ENCODE measurements around the gene FAM83G. TPM values are rescaled to one million over a fixed set of nuclear protein-coding genes. Genes with fewer than 3 reads are reported as not detected.

The FAM83G gene
- polyA plus RNA-seq, 1 donor, result 0.18 TPM

DNA sequence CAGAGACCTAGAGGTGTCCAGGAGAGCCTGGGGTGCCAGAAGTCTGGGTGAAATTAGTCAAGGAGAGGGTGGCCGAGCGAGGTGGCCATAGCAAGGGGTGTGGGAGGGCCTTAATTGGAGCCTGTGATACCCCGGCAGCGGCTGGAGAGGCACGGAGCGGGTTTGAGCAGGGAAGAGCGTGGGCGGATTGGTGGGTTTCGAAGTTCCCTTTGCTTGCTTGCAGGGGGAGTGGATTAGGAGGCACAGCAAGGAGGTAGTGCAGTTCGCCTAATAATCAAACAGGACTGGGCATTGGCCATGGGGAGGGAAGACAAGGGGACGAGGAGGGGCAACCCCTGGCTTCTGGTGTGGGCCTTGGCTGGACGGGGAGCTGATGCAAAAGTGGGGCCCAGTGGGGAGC lies 5.4 kb upstream of the FAM83G start:
- DNase-seq (ENCODE audit: low read depth), result no peak

DNA sequence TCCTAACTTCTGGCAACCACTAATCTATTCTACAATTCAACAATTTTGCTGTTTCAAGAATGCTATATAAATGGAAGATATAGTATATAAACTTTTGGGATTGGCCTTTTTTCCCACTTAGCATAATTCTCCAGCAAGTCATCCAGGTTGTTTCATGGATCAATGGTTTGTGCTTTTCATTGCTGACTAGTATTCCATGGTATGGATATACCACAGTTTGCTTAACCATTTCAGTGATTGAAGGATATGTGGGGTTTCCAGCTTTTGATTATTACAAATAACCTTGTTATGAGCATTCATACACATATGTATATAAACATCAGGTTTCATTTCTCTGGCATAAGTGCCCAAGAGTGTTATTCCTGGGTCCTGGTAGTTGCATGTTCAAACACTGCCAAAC lies 2.1 kb upstream of the FAM83G start:
- no peak for DNase-seq (ENCODE audit: low read depth)

DNA sequence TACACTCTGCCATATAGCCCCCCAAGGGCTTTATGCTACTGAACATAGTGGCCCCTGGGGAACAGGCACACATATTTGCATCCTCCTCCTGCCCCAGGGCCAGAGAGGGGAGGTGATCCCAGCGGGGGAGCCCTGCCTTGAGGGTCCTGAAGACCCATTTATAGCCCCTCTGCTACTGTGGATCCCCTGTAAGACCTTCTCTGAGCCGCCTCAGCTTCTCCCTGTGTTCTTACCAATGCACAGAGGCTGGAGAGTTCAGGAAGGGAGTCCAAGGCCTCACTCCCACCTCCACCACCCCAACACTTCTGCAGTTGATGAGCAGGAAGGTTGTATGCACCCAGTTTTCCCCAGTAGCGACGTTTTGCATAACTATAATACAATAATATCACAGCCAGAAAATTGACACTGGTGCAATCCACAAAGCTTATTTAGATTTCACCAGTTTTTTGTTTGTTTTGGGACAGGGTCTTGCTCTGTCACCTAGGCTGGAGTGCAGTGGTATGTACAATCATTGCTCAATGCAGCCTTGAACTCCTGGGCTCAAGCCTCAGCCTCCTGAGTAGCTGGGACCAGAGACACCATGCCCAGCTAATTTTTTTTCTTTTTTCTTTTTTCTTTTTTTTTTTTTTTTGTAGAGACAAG lies 1.3 kb upstream of the FAM83G start:
- no peak for DNase-seq (ENCODE audit: low read depth)

DNA sequence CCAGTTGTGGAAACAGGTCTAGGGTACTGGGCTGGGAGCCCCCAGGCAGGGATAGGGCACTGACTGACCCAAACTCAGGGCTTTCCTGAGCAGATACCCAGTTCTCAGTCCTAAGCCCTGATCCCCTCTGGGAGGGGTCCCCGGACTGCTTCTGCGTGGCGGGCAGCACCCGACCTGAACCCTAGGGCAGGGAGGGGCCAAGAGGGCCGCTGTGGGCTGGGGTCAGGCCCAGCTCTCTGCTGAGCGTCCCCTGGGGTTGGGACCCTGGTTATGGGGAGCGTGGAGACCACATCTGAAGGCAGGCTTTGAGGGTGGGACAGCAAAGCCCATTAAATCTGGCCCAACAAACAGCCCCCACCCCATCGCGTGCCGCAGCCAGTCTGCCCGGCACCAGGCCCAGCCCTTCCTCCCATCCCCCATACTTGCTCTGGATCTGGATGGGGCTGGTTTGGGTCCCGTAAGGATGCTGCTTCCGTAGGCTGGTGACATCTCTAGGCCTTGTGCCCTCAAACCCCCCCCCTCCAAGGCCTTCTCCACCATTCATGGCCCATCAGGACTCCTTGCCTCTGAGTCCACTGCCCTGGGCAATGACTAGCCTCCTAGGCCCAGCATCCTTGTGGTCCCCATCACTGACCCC lies 691 bp upstream of the FAM83G start:
- DNase-seq (ENCODE audit: low read depth), result no peak

DNA sequence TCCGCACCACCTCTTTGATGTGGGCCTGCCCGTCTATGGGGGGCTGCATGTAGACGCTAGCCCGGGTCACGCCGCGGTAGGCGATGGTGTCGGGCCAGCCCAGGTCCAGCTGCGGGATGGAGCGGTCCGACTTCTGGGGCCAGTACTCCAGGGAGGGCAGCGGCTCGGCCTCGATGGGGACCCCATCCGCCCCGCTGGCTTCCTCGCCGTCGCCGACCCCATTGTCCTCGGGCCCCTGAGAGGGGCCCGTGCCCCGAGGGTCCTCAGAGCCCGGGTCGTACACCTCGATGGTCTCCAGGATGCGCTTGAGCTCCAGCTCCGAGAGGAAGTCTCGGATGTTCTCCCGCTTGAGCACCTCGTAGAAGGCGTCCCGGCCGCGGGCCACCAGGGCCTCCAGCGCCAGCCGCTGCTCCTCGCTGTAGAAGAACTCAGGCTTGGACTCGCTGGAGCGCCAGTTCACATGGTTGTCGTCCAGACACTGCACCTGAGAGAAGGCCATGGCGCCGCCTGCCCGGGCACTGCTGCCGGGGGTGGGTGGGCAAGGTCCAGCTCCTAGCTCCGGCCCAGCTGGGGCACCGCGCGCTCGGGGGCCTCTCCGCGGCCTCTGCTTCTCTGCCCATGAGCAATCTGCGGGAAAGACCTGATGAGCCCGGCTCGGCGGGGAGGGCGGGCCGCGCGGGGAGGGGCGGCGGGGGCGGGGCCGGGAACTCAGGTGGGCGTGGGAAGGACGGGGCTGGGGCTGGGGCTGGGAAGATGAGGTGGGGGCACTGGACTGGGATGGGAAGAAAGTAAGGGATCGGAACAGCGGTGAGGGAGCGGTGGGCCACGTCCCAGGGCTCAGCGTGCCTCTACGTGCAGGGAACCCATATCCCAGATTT lies 782 bp downstream of the FAM83G start:
- DNase-seq (ENCODE audit: low read depth), result no peak

DNA sequence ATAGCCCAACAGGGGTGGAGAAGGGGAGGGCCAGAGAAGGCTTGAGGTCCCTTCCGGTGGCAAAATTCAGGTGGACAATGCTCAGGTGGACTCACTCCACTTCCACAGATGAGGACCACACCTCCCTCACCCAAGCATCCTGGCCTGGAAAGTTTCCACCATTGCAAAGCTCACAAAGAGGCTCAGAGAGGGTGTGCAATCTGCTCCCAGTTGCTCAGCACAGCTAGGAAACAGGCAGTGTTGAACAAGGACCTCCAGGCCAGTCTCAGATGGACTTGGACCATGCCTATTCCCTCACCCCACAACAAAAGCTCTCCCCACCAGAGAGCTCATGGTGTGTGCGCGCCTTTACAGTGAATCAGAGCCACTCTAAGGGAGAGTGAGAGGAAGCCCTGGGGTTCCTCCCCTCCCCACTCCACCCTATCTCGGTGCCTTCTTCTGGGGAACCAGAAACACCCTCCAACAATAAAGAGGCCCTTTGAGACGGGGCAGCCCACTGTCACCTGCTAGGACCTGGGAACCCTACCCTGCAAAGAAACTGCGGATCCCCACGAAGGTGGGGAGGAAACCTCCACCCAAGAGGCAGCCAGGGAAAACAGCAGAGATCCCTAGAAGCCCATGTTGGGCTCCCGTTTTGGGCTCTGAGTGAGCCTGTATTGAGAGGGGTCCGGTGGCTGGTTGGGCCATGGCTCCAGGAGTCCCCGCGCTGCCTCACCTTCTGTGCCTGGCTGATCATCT lies 1.6 kb downstream of the FAM83G start:
- DNase-seq (ENCODE audit: low read depth), result no peak

DNA sequence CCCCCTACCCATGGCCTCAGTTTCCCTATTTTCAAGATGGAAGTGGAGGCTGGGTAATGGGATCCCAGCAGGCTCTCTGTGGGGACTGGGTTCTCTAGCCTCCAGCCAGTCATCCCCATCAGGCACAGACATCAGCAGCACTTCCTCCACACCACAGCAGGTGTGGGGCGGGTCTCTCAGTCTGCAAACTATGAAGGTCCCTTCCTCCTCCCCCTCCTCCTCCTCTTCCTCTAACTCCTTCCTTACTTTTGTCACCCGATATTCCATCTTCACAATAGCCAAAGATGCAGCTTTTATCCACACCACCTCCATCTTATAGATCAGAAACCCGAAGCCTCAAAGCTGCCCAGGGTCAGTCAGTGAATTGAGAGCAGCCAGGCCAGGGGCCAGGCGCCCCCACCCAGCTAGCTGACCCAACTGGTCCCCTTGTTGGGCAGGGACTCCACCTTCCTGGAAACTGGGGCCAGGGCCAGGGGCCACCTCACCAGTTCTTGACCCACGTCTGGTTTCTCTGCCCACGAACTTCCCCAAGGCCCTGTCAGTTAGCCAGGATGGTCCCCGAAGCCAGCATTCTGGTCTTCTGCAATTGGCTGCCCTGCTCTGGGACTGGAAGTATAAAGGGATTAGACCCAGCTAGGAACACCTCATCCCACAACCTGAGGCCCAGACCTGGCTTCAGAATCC lies 2.5 kb downstream of the FAM83G start:
- no peak for DNase-seq (ENCODE audit: low read depth)

DNA sequence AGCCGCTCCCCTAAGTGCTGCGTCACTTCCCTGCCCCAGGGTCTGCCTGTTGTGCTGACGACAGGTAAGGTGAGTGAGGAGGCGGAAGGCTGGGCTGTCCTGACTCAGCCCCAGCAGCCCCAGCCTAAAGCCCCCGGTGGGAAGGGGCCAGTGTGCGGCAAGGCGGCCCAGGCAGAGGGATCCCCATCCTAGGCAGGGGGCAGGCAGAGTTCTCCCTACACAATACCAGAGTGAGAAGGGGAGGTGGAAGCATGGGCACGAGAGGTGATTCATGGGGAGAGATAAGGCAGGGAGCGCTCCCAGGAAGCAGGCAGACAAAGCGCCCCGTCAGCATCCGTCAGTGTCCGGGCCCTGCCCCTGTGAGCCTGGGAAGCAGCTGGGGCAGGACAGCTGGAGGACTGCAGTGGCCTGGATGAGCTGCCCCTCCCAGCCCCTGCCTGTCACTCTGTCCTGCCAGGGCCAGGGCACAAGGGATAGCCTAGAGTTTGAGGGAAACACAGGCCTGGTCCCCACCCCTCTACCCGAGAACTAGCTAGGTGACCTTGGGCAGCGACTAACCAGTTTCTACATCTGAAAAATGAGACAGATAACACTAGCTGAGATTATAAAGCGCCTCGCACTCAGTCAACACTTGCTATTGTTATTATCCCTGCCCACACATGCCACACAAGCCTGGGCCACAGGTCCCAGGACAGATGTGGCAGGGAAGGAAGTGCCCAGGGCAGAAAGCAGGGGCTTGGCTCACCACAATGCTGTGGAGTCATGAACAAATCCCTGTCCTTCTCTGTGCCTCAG lies 3.8 kb downstream of the FAM83G start:
- DNase-seq (ENCODE audit: low read depth), result no peak

DNA sequence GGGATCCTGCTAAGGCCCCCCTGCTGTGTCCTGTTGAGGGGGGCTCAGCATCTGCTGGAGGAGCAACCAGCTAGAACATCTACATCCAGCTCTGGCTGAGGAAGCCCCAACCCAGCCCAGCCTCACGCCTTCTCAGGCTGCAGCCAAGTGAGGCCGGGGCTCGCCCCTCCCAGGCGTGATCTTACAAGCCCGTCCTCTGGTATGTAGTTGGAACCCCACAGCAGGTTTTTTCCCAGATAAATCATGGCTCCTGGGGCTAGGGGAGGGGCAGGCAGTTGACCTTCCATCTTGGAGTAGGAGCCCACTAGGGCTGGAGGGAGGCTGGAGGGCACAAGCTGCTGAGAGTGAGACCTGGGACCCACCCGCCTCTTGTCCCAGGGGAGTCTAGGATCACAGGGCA lies 4.7 kb downstream of the FAM83G start:
- no peak for DNase-seq (ENCODE audit: low read depth)

DNA sequence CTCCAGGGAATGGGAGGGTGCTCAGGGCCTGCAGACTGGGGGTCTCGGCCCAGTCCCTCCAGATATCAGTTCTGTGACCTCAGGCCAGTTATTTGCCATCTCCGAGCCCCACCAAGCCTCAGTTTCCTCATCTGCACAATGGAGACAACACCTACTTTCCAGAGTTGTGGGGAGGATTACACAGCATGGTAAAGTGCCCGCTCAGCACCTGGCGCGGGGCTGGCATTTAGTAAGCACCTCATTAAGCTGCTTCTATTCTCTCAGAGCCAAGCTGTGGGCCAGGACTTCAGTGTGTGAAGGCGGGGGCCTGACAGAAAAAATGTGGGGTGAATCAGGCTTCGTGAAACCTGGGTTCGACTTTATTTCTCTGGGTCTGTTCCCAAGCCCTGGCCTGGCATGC lies 5.2 kb downstream of the FAM83G start:
- no peak for DNase-seq (ENCODE audit: low read depth)

DNA sequence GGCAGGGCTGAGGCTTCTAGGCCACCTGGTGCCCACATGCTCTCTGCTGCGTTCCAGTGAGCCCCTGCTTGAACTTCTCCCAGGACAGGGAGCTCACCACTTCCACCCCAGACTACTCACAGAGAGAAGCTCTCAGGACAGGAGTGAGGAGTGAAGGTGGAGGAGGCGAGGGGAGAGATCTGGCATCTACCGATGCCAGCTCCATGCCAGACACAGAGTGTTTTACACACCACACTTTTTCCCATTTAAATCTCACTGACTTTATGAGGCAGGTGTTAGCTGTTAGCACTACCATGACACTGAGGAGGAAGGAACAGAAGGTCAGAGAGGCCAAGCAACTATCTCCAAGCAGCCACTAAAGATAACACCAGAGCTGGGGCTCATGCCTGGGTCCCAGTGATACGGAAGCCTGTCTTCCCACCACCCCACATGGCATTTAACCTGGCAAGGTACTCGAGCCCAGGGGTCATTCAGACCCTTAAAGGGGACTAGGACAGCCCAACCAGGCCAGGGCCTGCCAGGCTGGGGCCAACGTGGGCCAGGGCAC lies 6.8 kb downstream of the FAM83G start:
- DNase-seq (ENCODE audit: low read depth), result no peak

DNA sequence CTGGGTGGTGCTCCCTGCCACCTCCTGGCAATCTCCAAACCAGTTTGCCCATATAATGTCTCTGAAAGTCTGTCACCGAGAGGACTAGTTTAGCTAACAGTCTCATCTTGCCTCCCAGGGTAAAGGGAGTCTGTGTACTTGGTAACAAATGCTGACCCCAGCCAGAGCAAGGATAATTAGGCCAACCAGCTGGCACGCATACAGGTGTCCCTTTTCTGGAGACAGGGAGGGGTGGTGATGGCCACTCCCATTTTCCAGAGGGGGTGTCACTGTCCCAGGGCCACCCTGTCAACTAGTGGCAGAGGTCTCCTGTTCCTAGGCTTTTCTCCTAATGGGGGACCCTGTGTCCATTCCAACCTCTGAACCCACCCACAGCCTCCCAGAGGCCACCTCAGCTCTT lies 8.1 kb downstream of the FAM83G start:
- DNase-seq (ENCODE audit: low read depth), result no peak

DNA sequence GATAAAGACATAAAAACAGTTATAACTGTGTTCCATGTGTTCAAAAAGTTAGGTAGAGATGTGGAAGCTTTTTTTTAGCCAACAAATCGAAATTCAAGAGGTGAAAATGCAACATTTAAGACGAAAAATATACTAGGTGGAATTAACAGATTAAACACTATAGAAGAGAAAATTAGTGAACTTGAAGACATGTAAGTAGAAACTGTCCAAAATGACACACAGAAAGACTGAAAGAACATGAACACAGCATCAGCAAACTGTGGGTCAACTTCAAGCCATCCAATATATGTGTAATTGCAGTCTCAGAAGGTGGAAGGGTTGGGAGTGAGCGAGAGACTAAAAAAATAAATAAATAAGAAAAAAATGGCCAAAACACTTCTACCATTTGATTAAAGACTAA lies 9.3 kb downstream of the FAM83G start:
- DNase-seq (ENCODE audit: low read depth), result no peak

DNA sequence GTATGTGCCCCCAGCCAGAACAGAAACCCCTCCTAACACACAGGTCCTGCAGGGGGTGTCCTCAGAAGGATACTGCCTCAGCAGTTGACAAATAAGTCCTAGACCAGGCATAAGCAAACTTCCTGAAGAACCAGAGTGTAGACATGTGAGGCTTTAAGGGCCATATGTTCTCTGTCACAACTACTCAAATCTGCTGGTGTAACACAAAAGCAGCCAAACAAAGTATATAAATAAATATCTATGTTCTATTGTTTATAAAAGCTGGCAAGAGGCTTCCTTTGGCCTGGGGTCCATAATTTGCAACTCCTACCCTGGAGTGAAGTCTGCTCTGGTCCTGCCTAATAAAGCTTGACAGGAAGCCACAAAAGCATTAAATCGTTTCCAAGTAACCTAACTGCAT lies 9.9 kb downstream of the FAM83G start:
- no peak for DNase-seq (ENCODE audit: low read depth)

DNA sequence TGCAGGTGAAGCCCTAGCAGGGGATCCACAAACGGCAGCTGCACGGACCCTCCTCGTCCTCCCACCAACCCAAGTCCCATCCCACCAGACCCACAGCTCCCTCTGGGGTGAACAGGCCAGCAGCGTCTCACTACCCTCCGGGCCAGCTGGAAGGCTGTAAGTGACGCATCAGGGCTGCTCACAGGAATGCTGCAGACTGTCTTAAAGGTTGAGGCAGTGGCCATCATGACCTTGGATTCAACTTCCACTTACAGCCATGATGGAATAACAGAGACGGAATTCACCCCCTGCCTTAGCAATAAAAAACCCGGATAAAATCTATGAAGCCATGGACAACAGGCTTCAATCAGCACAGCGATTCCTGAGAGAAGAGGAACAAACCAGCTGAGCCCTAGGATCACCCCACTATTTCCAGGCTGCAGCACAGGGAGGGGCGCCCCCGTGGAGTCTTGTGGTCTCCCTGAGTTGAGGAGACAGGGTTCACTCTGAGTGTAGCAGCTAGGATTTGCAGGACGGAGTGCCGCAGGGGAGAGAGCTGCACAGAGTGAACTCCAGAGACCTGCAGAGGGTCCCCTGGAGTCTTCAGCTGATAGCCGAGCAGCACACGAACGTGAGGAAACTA lies 10.5 kb downstream of the FAM83G start:
- no peak for DNase-seq (ENCODE audit: low read depth)

DNA sequence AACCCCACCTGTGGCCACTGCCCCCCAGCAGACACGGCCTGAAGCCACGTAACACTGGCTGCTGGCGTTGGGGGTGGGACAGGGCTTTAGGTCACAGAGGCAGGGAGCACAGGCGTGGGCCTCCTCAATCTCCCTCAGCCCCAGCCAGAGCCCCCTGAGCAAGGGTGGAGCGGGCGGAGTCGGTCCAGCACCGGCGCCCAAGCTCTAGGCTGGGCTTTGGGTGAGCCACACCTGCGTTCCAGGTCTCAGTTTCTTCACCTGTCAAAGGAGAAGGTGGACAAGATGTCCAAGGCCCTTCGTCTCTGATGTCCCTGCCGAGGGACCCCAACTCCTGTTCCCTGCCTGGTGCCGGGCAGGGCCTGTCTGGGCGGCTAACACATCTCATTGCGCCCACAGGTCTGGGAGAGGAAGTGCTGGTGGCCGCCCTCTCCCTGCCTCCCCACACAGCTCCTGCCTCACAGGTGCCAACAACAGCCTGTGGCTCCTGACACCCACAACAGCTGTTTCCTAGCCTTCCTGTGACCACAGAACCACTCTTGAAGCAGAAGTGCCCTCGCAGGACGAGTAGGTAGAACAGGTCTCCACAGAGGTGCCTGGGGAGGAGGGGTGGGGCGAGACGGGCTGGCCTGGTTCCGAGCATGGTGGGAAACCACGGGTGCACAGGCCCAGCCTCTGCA lies 12.0 kb downstream of the FAM83G start:
- DNase-seq (ENCODE audit: low read depth), result no peak

DNA sequence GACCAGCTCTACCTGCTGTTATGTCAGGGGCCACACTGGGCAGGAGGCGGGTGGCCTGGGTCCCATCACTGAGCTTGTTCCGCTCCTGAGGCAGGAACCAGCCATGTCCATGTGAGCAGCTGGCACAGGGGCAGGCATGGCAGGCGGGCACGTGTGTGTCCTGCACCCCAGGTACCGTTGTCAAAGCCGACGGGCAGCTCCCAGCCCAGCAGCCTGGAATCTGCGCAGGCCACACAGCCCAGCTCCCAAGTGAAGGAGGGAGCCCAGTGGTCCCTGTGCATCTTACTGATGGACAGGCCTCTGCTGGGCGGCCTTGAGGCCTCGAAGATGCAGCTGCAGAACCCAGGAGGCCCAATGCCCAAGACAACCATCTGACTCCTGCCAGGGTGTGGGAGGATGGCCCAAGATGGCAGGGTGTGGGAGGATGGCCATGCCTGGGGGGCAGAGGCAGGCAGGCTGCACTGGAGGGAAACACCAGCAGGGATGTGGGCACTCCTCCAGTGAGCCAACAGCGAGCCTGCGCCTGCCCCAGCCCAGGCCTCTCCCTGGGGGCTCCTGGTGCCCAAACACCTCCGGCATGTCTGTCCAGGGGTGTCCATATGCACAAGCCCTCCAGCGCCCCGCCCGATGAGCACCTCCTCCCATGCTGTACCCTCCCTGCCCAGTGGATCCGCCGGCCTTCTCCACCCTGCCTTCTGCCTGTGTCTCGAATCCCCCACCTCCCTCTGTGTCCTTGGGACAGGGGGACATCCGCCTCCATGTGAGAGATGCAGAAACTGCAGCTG lies 12.8 kb downstream of the FAM83G start:
- no peak for DNase-seq (ENCODE audit: low read depth)

DNA sequence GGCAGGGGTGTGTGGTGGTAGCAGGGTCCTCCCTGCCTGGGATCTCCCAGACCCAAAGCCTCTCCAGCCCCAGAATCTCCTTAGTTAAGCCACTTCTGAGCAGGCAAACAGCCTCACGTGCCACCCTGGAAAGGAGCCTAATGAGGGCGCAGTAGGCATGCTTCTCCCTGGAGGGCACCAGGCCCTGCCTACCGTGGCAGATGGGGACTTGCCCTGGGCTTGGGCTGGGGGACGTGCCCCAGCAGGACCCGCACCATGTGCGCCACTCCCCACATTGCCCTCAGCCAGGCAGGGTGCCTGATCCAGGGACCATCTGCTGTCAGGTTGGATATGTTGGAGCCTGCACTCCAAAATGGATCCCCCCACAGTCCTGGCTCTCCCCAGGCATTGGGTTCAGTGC lies 14.2 kb downstream of the FAM83G start:
- DNase-seq (ENCODE audit: low read depth), result no peak
